ENCODE data around the gene RECQL.

DNA sequence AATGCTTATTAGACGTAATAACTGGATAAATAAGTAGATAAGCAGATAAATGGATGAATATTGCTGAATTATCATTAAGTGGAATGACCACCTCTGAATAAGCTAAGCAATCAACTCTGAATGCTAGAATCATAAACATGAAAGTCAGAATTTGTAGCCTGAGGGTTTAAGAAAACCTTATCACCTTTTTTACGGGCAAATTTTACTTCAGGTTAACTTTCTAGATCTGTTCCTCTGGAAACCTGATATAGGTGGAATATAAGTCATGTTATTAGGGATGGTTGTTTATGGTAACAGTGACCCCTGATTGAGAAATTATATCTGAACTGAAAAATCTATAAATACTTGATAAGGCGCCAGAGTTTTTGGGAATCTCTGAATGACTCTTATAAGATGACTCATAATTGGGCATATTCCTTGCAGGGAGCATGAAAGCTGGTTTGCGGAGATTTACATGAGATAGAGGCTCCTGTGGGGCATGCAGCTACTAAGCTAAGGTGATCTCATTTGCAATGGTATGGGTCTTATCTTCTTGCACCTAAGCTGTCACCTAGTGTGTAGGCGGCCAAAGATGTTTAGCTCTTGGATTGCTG, 36.7 kb upstream of the RECQL start:
- TF ChIP-seq, protein P1, sequence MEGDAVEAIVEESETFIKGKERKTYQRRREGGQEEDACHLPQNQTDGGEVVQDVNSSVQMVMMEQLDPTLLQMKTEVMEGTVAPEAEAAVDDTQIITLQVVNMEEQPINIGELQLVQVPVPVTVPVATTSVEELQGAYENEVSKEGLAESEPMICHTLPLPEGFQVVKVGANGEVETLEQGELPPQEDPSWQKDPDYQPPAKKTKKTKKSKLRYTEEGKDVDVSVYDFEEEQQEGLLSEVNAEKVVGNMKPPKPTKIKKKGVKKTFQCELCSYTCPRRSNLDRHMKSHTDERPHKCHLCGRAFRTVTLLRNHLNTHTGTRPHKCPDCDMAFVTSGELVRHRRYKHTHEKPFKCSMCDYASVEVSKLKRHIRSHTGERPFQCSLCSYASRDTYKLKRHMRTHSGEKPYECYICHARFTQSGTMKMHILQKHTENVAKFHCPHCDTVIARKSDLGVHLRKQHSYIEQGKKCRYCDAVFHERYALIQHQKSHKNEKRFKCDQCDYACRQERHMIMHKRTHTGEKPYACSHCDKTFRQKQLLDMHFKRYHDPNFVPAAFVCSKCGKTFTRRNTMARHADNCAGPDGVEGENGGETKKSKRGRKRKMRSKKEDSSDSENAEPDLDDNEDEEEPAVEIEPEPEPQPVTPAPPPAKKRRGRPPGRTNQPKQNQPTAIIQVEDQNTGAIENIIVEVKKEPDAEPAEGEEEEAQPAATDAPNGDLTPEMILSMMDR (IDR thresholded peaks at IDR 0.05): no peak
- TF ChIP-seq EP300 (IDR thresholded peaks at IDR 0.05): no peak
- no peak for TF ChIP-seq POLR2A (IDR thresholded peaks at IDR 0.05)
- no peak for TF ChIP-seq POLR2AphosphoS5 (IDR thresholded peaks at IDR 0.05)
